ENCODE data around the gene SYTL1.

Gene SYTL1

GRCh38 chr1:27345272-27345671 is 3.5 kb downstream of the SYTL1 start:
- DNase-seq (ENCODE audit: low read depth) = no peak
- TF ChIP-seq CTCF (conservative IDR thresholded peaks at IDR 0.05; ENCODE audit: control insufficient read depth, insufficient read depth, low read depth, low read length) = no peak
- H3K4me3 ChIP-seq (ENCODE audit: control insufficient read depth, low read depth, low read length) = no peak overlapping the region

DNA sequence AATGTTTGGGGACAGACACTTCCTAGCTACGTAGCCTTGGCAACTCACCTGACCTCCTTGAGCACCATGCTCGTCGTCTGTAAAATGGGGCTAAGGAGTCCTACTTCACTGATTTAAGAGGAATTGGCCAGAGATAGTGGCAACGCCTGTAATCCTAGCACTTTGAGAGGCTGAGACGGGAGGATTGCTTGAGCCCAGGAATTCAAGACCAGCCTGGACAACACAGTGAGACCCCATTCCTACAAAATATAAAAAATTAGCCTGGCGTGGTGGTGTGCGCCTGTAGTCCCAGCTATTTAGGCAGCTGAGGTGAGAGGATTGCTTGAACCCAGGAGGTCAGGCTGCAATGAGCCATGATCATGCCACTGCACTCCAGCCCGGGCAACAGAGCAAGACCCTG is 4.5 kb downstream of the SYTL1 start:
- no peak for TF ChIP-seq CTCF (conservative IDR thresholded peaks at IDR 0.05; ENCODE audit: control insufficient read depth, insufficient read depth, low read depth, low read length)
- no peak overlapping the region for H3K4me3 ChIP-seq (ENCODE audit: control insufficient read depth, low read depth, low read length)
- DNase-seq (ENCODE audit: low read depth) = no peak

GRCh38 chr1:27346991-27347624 is 5.3 kb downstream of the SYTL1 start:
- no peak for TF ChIP-seq CTCF (conservative IDR thresholded peaks at IDR 0.05; ENCODE audit: control insufficient read depth, insufficient read depth, low read depth, low read length)
- no peak overlapping the region for H3K4me3 ChIP-seq (ENCODE audit: control insufficient read depth, low read depth, low read length)
- DNase-seq (ENCODE audit: low read depth) = no peak

GRCh38 chr1:27348861-27349783 is 7.3 kb downstream of the SYTL1 start:
- TF ChIP-seq CTCF (conservative IDR thresholded peaks at IDR 0.05; ENCODE audit: control insufficient read depth, insufficient read depth, low read depth, low read length) = no peak
- no peak for DNase-seq (ENCODE audit: low read depth)
- peak overlapping the region; percentile 10 for H3K4me3 ChIP-seq (ENCODE audit: control insufficient read depth, low read depth, low read length)

GRCh38 chr1:27349784-27350662 is 8.2 kb downstream of the SYTL1 start:
- no peak for TF ChIP-seq CTCF (conservative IDR thresholded peaks at IDR 0.05; ENCODE audit: control insufficient read depth, insufficient read depth, low read depth, low read length)
- DNase-seq (ENCODE audit: low read depth) = peak; percentile 66
- H3K4me3 ChIP-seq (ENCODE audit: control insufficient read depth, low read depth, low read length) = peak overlapping the region; percentile 10

Measured in fibroblast of mammary gland (primary cell).